GM19397 (cell line): ENCODE measurements around the gene PTER.

ENCODE experiments used
- ATAC-seq: cut with Tn5 transposase; IDR thresholded peaks from one replicate; pipeline ENCODE4 v1.9.1; 2021; ENCODE audit warnings: mild to moderate bottlenecking, moderate library complexity; ENCODE audit not compliant: unreplicated experiment

PTER gene

GRCh38 chr10:16466001-16466400 is 29.2 kb downstream of the PTER start:
- no peak for ATAC-seq

- ATAC-seq: no peak
Observed at GRCh38 chr10:16470747-16471146, 33.9 kb downstream of the PTER start.

GRCh38 chr10:16472828-16473227 is 36.0 kb downstream of the PTER start:
- no peak for ATAC-seq

- no peak for ATAC-seq
Observed at GRCh38 chr10:16477757-16478156, 40.9 kb downstream of the PTER start.

GRCh38 chr10:16478801-16479200 is 42.0 kb downstream of the PTER start:
- no peak for ATAC-seq

- ATAC-seq: no peak
Observed at GRCh38 chr10:16481052-16481728, 44.4 kb downstream of the PTER start.

GRCh38 chr10:16483241-16483917 is 46.6 kb downstream of the PTER start:
- no peak for ATAC-seq

GRCh38 chr10:16490511-16490910 is 53.7 kb downstream of the PTER start:
- ATAC-seq: no peak

- ATAC-seq: no peak
Observed at GRCh38 chr10:16491933-16492332, 55.1 kb downstream of the PTER start.

- ATAC-seq: no peak
Observed at GRCh38 chr10:16493884-16494536, 57.2 kb downstream of the PTER start.

GRCh38 chr10:16497911-16498310 is 61.1 kb downstream of the PTER start:
- no peak for ATAC-seq

GRCh38 chr10:16505161-16505560 is 68.4 kb downstream of the PTER start:
- ATAC-seq: no peak

- no peak for ATAC-seq
Observed at GRCh38 chr10:16509996-16510395, 73.2 kb downstream of the PTER start.

- ATAC-seq: no peak
Observed at GRCh38 chr10:16510843-16511242, 74.0 kb downstream of the PTER start.

GRCh38 chr10:16518822-16519221 is 82.0 kb downstream of the PTER start:
- no peak for ATAC-seq

GRCh38 chr10:16519250-16519907 is 82.6 kb downstream of the PTER start:
- ATAC-seq: no peak

GRCh38 chr10:16519908-16520861 is 83.4 kb downstream of the PTER start:
- ATAC-seq: peak; percentile 17

- peak; percentile 63 for ATAC-seq
Observed at GRCh38 chr10:16520900-16521299, 84.1 kb downstream of the PTER start.

GRCh38 chr10:16521311-16522016 is 84.7 kb downstream of the PTER start, which contains the start of gene C1QL3:
TSS of gene C1QL3 (minus strand) at chr10:16521879. CDS start at chr10:16521065, 814 bp downstream.
- peak; percentile 39 for ATAC-seq

GRCh38 chr10:16527452-16527851 is 90.6 kb downstream of the PTER start:
- no peak for ATAC-seq
